ENCODE results near the gene LYPD6. TPM values are rescaled to one million over a fixed set of nuclear protein-coding genes. Genes with fewer than 3 reads are reported as not detected.

Gene LYPD6
- total and polyA plus RNA-seq, 2 donors (not counting 3 experiments of a cell fraction or from before 2014, with no cell fraction given): 3.0 to 4.0 TPM

GRCh38 chr2:149385350-149385749, 55.0 kb downstream of the LYPD6 start:
- DNase-seq (ENCODE audit: low read depth, low spot score) (no peak), FAIRE-seq (no peak)
- no peak overlapping the region for H3K27ac ChIP-seq (ENCODE audit: insufficient read depth, low read depth, low read length)
- no peaks in the 10 kb centered on the region for H3K9me1 ChIP-seq (replicated peaks; ENCODE audit: control insufficient read depth, extremely low read depth, insufficient read depth, low read length)
- dilution Hi-C loops (cut with MboI; ENCODE audit: extremely low pct_ligation_motif_present, low sequenced_read_pairs) (no loop called here), intact Hi-C loops (cut with micrococcal nuclease) (no loop called here)
- no peak for TF ChIP-seq FOS (IDR thresholded peaks at IDR 0.05; ENCODE audit: borderline replicate concordance, insufficient read depth, low read length)
- no peak for TF ChIP-seq POLR2A (IDR thresholded peaks at IDR 0.05; ENCODE audit: low read depth, low read length)
- TF ChIP-seq EZH2 (IDR thresholded peaks at IDR 0.05; ENCODE audit: borderline replicate concordance, low read depth, low read length, severe bottlenecking): no peak
- no peak for TF ChIP-seq CTCF (IDR thresholded peaks at IDR 0.05; ENCODE audit: extremely low read depth in 1 of 2, insufficient read depth in 1 of 2, low read depth in 1 of 2, low read length in 2 of 2)
- CTCF ChIA-PET: no interaction called here
- H3K79me2 ChIP-seq (ENCODE audit: control insufficient read depth, insufficient read depth, low read length): no peaks in the 10 kb centered on the region
- no peaks in the 10 kb centered on the region for H3K36me3 ChIP-seq (ENCODE audit: control insufficient read depth in 2 of 2, extremely low read depth in 1 of 2, insufficient read depth in 2 of 2, low read length in 2 of 2)
- H3K9ac ChIP-seq (replicated peaks; ENCODE audit: extremely low read depth, insufficient read depth, low read length): no peak overlapping the region
- H3K27me3 ChIP-seq (ENCODE audit: control insufficient read depth in 2 of 2, insufficient read depth in 2 of 2, low read length in 2 of 2): no peaks in the 10 kb centered on the region
- H3K4me2 ChIP-seq (ENCODE audit: insufficient read depth, low read length): no peak overlapping the region
- POLR2A ChIA-PET: no interaction called here
- BruUV-seq (replicated peaks): no TSS peak
- no peaks in the 10 kb centered on the region for H3K4me1 ChIP-seq (ENCODE audit: control insufficient read depth, extremely low read depth, insufficient read depth, low read length)
- H4K20me1 ChIP-seq (replicated peaks; ENCODE audit: control insufficient read depth, extremely low read depth, insufficient read depth, low read length): no peaks in the 10 kb centered on the region
- no peak overlapping the region for H3K4me3 ChIP-seq (replicated peaks in 1 of 3; ENCODE audit: insufficient read depth in 1 of 3, low read depth in 1 of 3, low read length in 3 of 3)
- no peaks in the 10 kb centered on the region for H3K9me3 ChIP-seq (replicated peaks; ENCODE audit: control insufficient read depth, insufficient read depth, low read length)
- H2AFZ ChIP-seq (ENCODE audit: low read depth, low read length): no peak overlapping the region

- BruUV-seq (replicated peaks): no TSS peak
- Histone ChIP-seq H3K9ac (replicated peaks; ENCODE audit: extremely low read depth, insufficient read depth, low read length) (no peak overlapping the region), H3K27me3 (ENCODE audit: control insufficient read depth in 2 of 2, insufficient read depth in 2 of 2, low read length in 2 of 2) (no peaks in the 10 kb centered on the region), H4K20me1 (replicated peaks; ENCODE audit: control insufficient read depth, extremely low read depth, insufficient read depth, low read length) (no peaks in the 10 kb centered on the region), H3K4me3 (replicated peaks in 1 of 3; ENCODE audit: insufficient read depth in 1 of 3, low read depth in 1 of 3, low read length in 3 of 3) (no peak overlapping the region), H3K36me3 (ENCODE audit: control insufficient read depth in 2 of 2, extremely low read depth in 1 of 2, insufficient read depth in 2 of 2, low read length in 2 of 2) (no peaks in the 10 kb centered on the region), H2AFZ (ENCODE audit: low read depth, low read length) (no peak overlapping the region), H3K9me1 (replicated peaks; ENCODE audit: control insufficient read depth, extremely low read depth, insufficient read depth, low read length) (no peaks in the 10 kb centered on the region), H3K4me2 (ENCODE audit: insufficient read depth, low read length) (no peak overlapping the region), H3K79me2 (ENCODE audit: control insufficient read depth, insufficient read depth, low read length) (no peaks in the 10 kb centered on the region), H3K27ac (ENCODE audit: insufficient read depth, low read depth, low read length) (no peak overlapping the region), H3K4me1 (ENCODE audit: control insufficient read depth, extremely low read depth, insufficient read depth, low read length) (no peaks in the 10 kb centered on the region), H3K9me3 (replicated peaks; ENCODE audit: control insufficient read depth, insufficient read depth, low read length) (no peaks in the 10 kb centered on the region)
- TF ChIP-seq EZH2 (IDR thresholded peaks at IDR 0.05; ENCODE audit: borderline replicate concordance, low read depth, low read length, severe bottlenecking) (no peak), CTCF (IDR thresholded peaks at IDR 0.05; ENCODE audit: extremely low read depth in 1 of 2, insufficient read depth in 1 of 2, low read depth in 1 of 2, low read length in 2 of 2) (no peak), GATA2 (IDR thresholded peaks at IDR 0.05; ENCODE audit: insufficient read depth, insufficient read length, low read depth, low read length) (no peak), FOS (IDR thresholded peaks at IDR 0.05; ENCODE audit: borderline replicate concordance, insufficient read depth, low read length) (no peak), MYC (IDR thresholded peaks at IDR 0.05; ENCODE audit: low read depth, low read length) (no peak), MAX (IDR thresholded peaks at IDR 0.05; ENCODE audit: insufficient read depth, insufficient read length) (no peak), POLR2A (IDR thresholded peaks at IDR 0.05; ENCODE audit: low read depth, low read length) (no peak), POLR2AphosphoS5 (IDR thresholded peaks at IDR 0.05; ENCODE audit: insufficient read depth, low read depth, low read length) (no peak), JUN (IDR thresholded peaks at IDR 0.05; ENCODE audit: borderline replicate concordance, insufficient read depth, insufficient read length, low read depth) (no peak)
- dilution Hi-C loops (cut with MboI; ENCODE audit: extremely low pct_ligation_motif_present, low sequenced_read_pairs): no loop called here
- no peak for DNase-seq (ENCODE audit: low read depth, low spot score)
- ChIA-PET POLR2A (no interaction called here), CTCF (no interaction called here)
- intact Hi-C loops (cut with micrococcal nuclease): no loop called here
- FAIRE-seq: no peak
Measured at GRCh38 chr2:149387411-149387810, 57.0 kb downstream of the LYPD6 start.

Data from endothelial cell of umbilical vein (primary cell).